K562 (cell line): ENCODE results near the gene MYB. TPM values are rescaled to one million over a fixed set of nuclear protein-coding genes. Genes with fewer than 3 reads are reported as not detected.

Source experiments
- ATAC-seq: fragments of 200-7000 bp; cut with Tn5 transposase; 3 replicates; pipeline ENCODE4 v1.9.1; 2020; ENCODE audit warnings: moderate library complexity
- BruUV-seq: library from RNA; stranded (reverse); fragments of 400-500 nt; replicated peaks from 2 replicates; lab custom pipeline; 2021; lab: Mats Ljungman, UMichigan
- CTCF ChIA-PET: fragments of 300-600 bp; formaldehyde crosslinking; extraction: SDS; loops from one replicate; lab custom pipeline; 2021; ENCODE audit warnings: low intra/inter-chr PET ratio; lab: Yijun Ruan, JAX
- POLR2A ChIA-PET: fragments of 300-600, 350-650 bp; sonication (Branson Sonifier 250); formaldehyde crosslinking; extraction: SDS; loops from one replicate; lab custom pipeline; 2021; ENCODE audit warnings: antibody characterized with exemption, inconsistent platforms; lab: Yijun Ruan, JAX
- DNase-seq, 4 experiments: peaks; one replicate each; pipeline versions ENCODE4 v3.0.0 to v3.0.0-alpha.2; 2011 to 2018; ENCODE audit warnings: low spot score in 3 of 4, mixed read lengths in 3 of 4; ENCODE audit errors: extremely low read depth in 1 of 4
- FAIRE-seq: peaks from 2 replicates; lab custom pipeline; 2011; peaks lifted over from hg19 to GRCh38; lab: Jason Lieb, UNC
- H2AFZ ChIP-seq: 2 replicates; pipeline ENCODE4 v1.6.0; 2011; ENCODE audit warnings: low read depth, low read length, control low read depth, inconsistent platforms
- H3K27ac ChIP-seq: fragments of 200-600 bp; 3 replicates; pipeline ENCODE4 v1.8.0; 2011; ENCODE audit warnings: low read depth, mild to moderate bottlenecking, control low read depth, inconsistent platforms, low read length, moderate library complexity, mixed read lengths; ENCODE audit errors: extremely low read depth
- H3K27me3 ChIP-seq, 2 experiments: fragments of 300-600 bp in 1 of 2; 2 replicates in 1 of 2; 3 replicates in 1 of 2; pipeline versions ENCODE4 v1.6.0 to v1.8.0; 2011; ENCODE audit warnings: inconsistent platforms in 2 of 2, low read length in 2 of 2, mild to moderate bottlenecking in 1 of 2, mixed read lengths in 1 of 2, moderate library complexity in 1 of 2; ENCODE audit not compliant: control insufficient read depth in 2 of 2, insufficient read depth in 2 of 2
- H3K36me3 ChIP-seq: fragments of 300-600 bp; 3 replicates; pipeline ENCODE4 v1.8.0; 2011; ENCODE audit warnings: mild to moderate bottlenecking, low read length, inconsistent platforms; ENCODE audit not compliant: control insufficient read depth, insufficient read depth
- H3K4me1 ChIP-seq, 2 experiments: fragments of 200-600 bp in 1 of 2; replicated peaks in 1 of 2; 2 replicates in 1 of 2; 3 replicates in 1 of 2; pipeline versions ENCODE4 v1.5.1 to v1.8.0; 2011; ENCODE audit warnings: inconsistent platforms in 2 of 2, low read length in 2 of 2, mild to moderate bottlenecking in 1 of 2, mixed read lengths in 1 of 2, moderate library complexity in 1 of 2; ENCODE audit not compliant: control insufficient read depth in 2 of 2, insufficient read depth in 2 of 2
- H3K4me2 ChIP-seq: 2 replicates; pipeline ENCODE4 v1.6.1; 2011; ENCODE audit warnings: low read length, control low read depth, inconsistent platforms, mixed read lengths; ENCODE audit not compliant: insufficient read depth
- H3K4me3 ChIP-seq: fragments of 200-600 bp; sonication (generic), shearing (Covaris generic); 2 replicates; pipeline ENCODE4 v1.5.1; 2016; ENCODE audit warnings: control low read depth, inconsistent platforms
- H3K79me2 ChIP-seq: fragments of 200-600 bp; 3 replicates; pipeline ENCODE4 v1.8.0; 2011; ENCODE audit warnings: low read length, inconsistent platforms; ENCODE audit not compliant: control insufficient read depth, insufficient read depth
- H3K9ac ChIP-seq, 2 experiments: 2 replicates each; pipeline versions ENCODE4 v1.6.0 to v1.6.1; 2011; ENCODE audit warnings: low read depth in 2 of 2, low read length in 2 of 2, control low read depth in 1 of 2, inconsistent platforms in 1 of 2, mild to moderate bottlenecking in 1 of 2, mixed read lengths in 1 of 2; ENCODE audit not compliant: insufficient read depth in 1 of 2
- H3K9me1 ChIP-seq: one replicate; pipeline ENCODE4 v1.6.0; 2011; ENCODE audit warnings: inconsistent platforms, mild to moderate bottlenecking, low read length, moderate library complexity; ENCODE audit not compliant: control insufficient read depth, insufficient read depth
- H3K9me3 ChIP-seq: replicated peaks from 2 replicates; pipeline ENCODE4 v1.5.1; 2011; ENCODE audit warnings: low read depth, low read length, inconsistent platforms; ENCODE audit not compliant: control insufficient read depth, insufficient read depth
- H4K20me1 ChIP-seq: replicated peaks from 2 replicates; pipeline ENCODE4 v1.6.1; 2011; ENCODE audit warnings: low read length, inconsistent platforms, mixed read lengths; ENCODE audit not compliant: control insufficient read depth, insufficient read depth
- NBN ChIP-seq: fragments of 450-650 bp; IDR thresholded peaks from 2 replicates; pipeline ENCODE4 v1.6.1; 2016; ENCODE audit warnings: low read depth, mild to moderate bottlenecking
- RFX5 ChIP-seq: IDR thresholded peaks from 2 replicates; pipeline ENCODE4 v1.6.1; 2011; ENCODE audit warnings: low read depth, mild to moderate bottlenecking, improper control_type of control experiment, low read length
- SREBF2 ChIP-seq: sonication (generic); formaldehyde crosslinking; IDR thresholded peaks from 2 replicates; pipeline ENCODE4 v1.4.0; 2020; ENCODE audit warnings: mild to moderate bottlenecking, missing genetic modification reagents
- U2AF2 ChIP-seq: fragments of 200-400 bp; formaldehyde crosslinking; optimal IDR thresholded peaks from 2 replicates; pipeline ENCODE3; 2017; ENCODE audit warnings: low read depth, mild to moderate bottlenecking, low read length
- ZNF133 ChIP-seq: fragments of 250-450 bp; sonication (Bioruptor Pico); IDR thresholded peaks from 2 replicates; pipeline ENCODE4 v1.4.0; 2020; ENCODE audit warnings: mild to moderate bottlenecking
- ZNF41 ChIP-seq: fragments of 250-450 bp; sonication (Bioruptor Pico); conservative IDR thresholded peaks from 2 replicates; pipeline ENCODE4 v1.4.0; 2020; ENCODE audit warnings: mild to moderate bottlenecking
- ZNF76 ChIP-seq: fragments of 250-450 bp; sonication (Bioruptor Pico); IDR thresholded peaks from 2 replicates; pipeline ENCODE4 v1.4.0; 2020; ENCODE audit warnings: mild to moderate bottlenecking, moderate library complexity, borderline replicate concordance
- WGBS: fragments of 100-300 bp; shearing (Covaris generic); methylation state at CpG from one replicate; pipeline ENCODE4 v1.1.6; 2016; ENCODE audit warnings: low coverage, mixed read lengths; ENCODE audit not compliant: insufficient coverage; ENCODE audit errors: missing lambda C conversion rate; 5-methylcytosine and 5-hydroxymethylcytosine counted together
- in situ Hi-C: fragments of 300-500 bp; cut with MboI; formaldehyde crosslinking; loops from 4 replicates; pipeline ENCODE4 v1.15.0; 2018; ENCODE audit warnings: inconsistent platforms, mixed read lengths
- intact Hi-C: fragments of 100-400 bp; cut with micrococcal nuclease; formaldehyde crosslinking; loops from 2 replicates; pipeline ENCODE4 v1.14.2; 2022
- polyA plus RNA-seq, 8 experiments: library from polyadenylated mRNA; depleted of rRNA in 4 of 8; stranded (reverse) in 5 of 8; unstranded in 3 of 8; fragments of >200 nt; fragmentation: Nextera tagmentation in 2 of 8; fragmentation: Illumina TruSeq in 1 of 8; extraction: Ambion mirVana in 2 of 8; extraction: Trizol in 1 of 8; gene quantifications; 2 replicates each; pipeline versions ENCODE4 v1.2.1 to v1.2.3, GENCODE V29; 2011 to 2014; ENCODE audit warnings: inconsistent platforms in 1 of 8, missing spikeins in 1 of 8
- total RNA-seq, 7 experiments: library from RNA; depleted of rRNA in 6 of 7; stranded (reverse); fragments of >200 nt in 6 of 7; fragmentation: Illumina TruSeq in 2 of 7; extraction: Trizol in 2 of 7; gene quantifications; 2 replicates each; pipeline versions ENCODE4 v1.2.1 to v1.2.3, GENCODE V29; 2011 to 2021; ENCODE audit warnings: low replicate concordance in 1 of 7
- TF ChIP-seq, protein P1 (sequence below): fragments of 250-450 bp; sonication (Bioruptor Pico); IDR thresholded peaks from 2 replicates; pipeline ENCODE4 v1.4.0; 2020; ENCODE audit warnings: mild to moderate bottlenecking, moderate library complexity
- TF ChIP-seq, protein P2 (sequence below), 2 experiments: fragments of 450-650 bp in 1 of 2; sonication (generic) in 1 of 2; formaldehyde crosslinking in 1 of 2; IDR thresholded peaks in 1 of 2; conservative IDR thresholded peaks in 1 of 2; 2 replicates each; pipeline versions ENCODE4 v1.6.1 to v1.8.1; 2016 to 2023; ENCODE audit warnings: mild to moderate bottlenecking in 2 of 2, moderate library complexity in 2 of 2, inconsistent platforms in 1 of 2, missing genetic modification reagents in 1 of 2
- TF ChIP-seq, protein P3 (sequence below): fragments of 450-650 bp; IDR thresholded peaks from 2 replicates; pipeline ENCODE4 v1.7.0; 2016; ENCODE audit warnings: borderline replicate concordance

MYB gene
- total and polyA plus RNA-seq, 9 of the 15 experiments (the other 6 are each of a cell fraction or from before 2014, with no cell fraction given) = 35.8 to 218 (median 140) TPM

DNA sequence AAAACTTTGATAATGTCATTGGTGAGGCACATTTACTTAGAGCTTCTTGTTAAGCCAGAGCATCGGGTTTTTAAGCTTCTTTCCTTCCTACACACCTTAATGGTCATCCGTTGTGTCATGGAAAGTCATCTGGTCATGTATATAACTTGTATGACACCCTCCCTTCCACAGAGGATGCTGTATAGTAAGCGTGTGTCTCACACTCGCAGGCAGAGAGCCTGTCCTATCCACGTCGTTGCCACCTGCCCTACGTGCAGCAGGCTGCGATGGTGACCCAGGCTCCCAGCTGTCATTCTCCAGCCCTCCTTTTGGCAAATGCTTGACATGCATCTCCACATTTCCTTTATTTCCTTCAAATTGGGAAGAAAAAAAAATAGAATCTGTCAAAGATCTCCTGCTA, 85.6 kb downstream of the MYB start:
- Histone ChIP-seq H3K9me1 (no peaks in the 10 kb centered on the region), H3K4me1 (peaks cover 9 to 14% of the 10 kb centered on the region in 2 experiments), H3K27ac (no peak overlapping the region), H3K9me3 (no peaks in the 10 kb centered on the region; the same call in 1 of the 2 replicates), H3K4me3 (no peak overlapping the region), H4K20me1 (no peaks in the 10 kb centered on the region), H3K4me2 (no peak overlapping the region), H3K27me3 (no peaks in the 10 kb centered on the region), H3K36me3 (no peaks in the 10 kb centered on the region), H2AFZ (peak overlapping the region; percentile 28; the same call in 1 of the 2 replicates), H3K9ac (no peak overlapping the region), H3K79me2 (no peaks in the 10 kb centered on the region)
- CTCF ChIA-PET = no interaction called here
- FAIRE-seq (no peak), DNase-seq (no peak), ATAC-seq (no peak)
- BruUV-seq = no TSS peak
- POLR2A ChIA-PET = interaction anchor here (1.0 kb wide), 1 partner anchor 9 kb away, joined by 4 read pairs; no protein-coding TSS in a partner anchor
- in situ Hi-C loops (no loop called here), intact Hi-C loops (no loop called here)
- 80% methylated on average over 8 of the region's 8 CpGs for WGBS
- TF ChIP-seq, protein P1, sequence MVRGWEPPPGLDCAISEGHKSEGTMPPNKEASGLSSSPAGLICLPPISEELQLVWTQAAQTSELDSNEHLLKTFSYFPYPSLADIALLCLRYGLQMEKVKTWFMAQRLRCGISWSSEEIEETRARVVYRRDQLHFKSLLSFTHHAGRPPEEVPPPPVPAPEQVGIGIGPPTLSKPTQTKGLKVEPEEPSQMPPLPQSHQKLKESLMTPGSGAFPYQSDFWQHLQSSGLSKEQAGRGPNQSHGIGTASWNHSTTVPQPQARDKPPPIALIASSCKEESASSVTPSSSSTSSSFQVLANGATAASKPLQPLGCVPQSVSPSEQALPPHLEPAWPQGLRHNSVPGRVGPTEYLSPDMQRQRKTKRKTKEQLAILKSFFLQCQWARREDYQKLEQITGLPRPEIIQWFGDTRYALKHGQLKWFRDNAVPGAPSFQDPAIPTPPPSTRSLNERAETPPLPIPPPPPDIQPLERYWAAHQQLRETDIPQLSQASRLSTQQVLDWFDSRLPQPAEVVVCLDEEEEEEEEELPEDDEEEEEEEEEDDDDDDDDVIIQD (CRISPR knock-in tag) = no peak
- TF ChIP-seq NBN = no peak
- no peak for TF ChIP-seq ZNF41 (CRISPR knock-in tag)

DNA sequence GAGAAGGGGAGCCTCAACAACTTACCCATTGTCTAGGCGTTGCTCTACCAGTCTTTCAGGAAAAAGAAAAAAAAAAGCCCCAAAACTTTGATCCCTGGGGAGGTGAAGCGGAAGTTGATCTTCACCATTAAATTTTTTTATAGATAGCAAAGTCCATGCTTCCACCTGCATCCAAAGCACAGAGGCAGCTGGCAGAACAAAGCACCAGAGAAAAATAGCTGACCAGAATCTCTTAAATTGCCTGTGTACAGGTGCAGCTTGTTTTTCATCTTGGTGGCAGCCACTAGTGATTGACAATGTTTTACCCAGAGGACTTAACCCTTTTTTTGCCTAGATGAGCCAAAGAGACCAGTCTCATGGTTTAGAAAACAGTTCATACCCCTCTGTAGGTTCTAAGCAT, 86.0 kb downstream of the MYB start:
- WGBS = 74% methylated on average over 2 of the region's 2 CpGs
- H3K9me3 ChIP-seq = no peaks in the 10 kb centered on the region
- H3K36me3 ChIP-seq = no peaks in the 10 kb centered on the region
- in situ Hi-C loops (no loop called here), intact Hi-C loops (no loop called here)
- no peak overlapping the region for H2AFZ ChIP-seq
- H3K27me3 ChIP-seq = no peaks in the 10 kb centered on the region
- no peak for DNase-seq
- no peak for ATAC-seq
- no peak overlapping the region for H3K27ac ChIP-seq
- POLR2A ChIA-PET = interaction anchor here (1.0 to 1.7 kb wide), 3 partner anchors 9 to 13 kb away, joined by 4 to 5 read pairs (median 4); no protein-coding TSS in a partner anchor
- H4K20me1 ChIP-seq = no peaks in the 10 kb centered on the region
- BruUV-seq = no TSS peak
- CTCF ChIA-PET = no interaction called here
- no peak overlapping the region for H3K4me2 ChIP-seq
- H3K9ac ChIP-seq = no peak overlapping the region
- FAIRE-seq = no peak
- H3K9me1 ChIP-seq = no peaks in the 10 kb centered on the region
- H3K4me3 ChIP-seq = no peak overlapping the region
- no peaks in the 10 kb centered on the region for H3K79me2 ChIP-seq
- peaks cover 6 to 10% of the 10 kb centered on the region in 2 experiments for H3K4me1 ChIP-seq
- TF ChIP-seq U2AF2 (no peak), ZNF133 (CRISPR knock-in tag) (no peak), SREBF2 (CRISPR knock-in tag) (no peak), RFX5 (no peak), ZNF76 (CRISPR knock-in tag) (no peak)
- TF ChIP-seq, protein P2, sequence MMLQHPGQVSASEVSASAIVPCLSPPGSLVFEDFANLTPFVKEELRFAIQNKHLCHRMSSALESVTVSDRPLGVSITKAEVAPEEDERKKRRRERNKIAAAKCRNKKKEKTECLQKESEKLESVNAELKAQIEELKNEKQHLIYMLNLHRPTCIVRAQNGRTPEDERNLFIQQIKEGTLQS (IDR thresholded peaks at IDR 0.05) = no peak
- TF ChIP-seq, protein P2 (CRISPR knock-in tag; conservative IDR thresholded peaks at IDR 0.05) = no peak
- TF ChIP-seq, protein P3, sequence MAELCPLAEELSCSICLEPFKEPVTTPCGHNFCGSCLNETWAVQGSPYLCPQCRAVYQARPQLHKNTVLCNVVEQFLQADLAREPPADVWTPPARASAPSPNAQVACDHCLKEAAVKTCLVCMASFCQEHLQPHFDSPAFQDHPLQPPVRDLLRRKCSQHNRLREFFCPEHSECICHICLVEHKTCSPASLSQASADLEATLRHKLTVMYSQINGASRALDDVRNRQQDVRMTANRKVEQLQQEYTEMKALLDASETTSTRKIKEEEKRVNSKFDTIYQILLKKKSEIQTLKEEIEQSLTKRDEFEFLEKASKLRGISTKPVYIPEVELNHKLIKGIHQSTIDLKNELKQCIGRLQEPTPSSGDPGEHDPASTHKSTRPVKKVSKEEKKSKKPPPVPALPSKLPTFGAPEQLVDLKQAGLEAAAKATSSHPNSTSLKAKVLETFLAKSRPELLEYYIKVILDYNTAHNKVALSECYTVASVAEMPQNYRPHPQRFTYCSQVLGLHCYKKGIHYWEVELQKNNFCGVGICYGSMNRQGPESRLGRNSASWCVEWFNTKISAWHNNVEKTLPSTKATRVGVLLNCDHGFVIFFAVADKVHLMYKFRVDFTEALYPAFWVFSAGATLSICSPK = no peak
